Measurements from ENCODE around the gene NEK9. TPM values are rescaled to one million over a fixed set of nuclear protein-coding genes. Genes with fewer than 3 reads are reported as not detected.

NEK9 gene
- total RNA-seq, 4 donors from 2014 or later, result 47.1 to 66.1 (median 59.4) TPM

- TF ChIP-seq CTCF (IDR thresholded peaks at IDR 0.05; ENCODE audit: low read depth), result no peak
These were observed 7.8 kb upstream of the NEK9 start for GRCh38 chr14:75134644-75135043.

- no peak for TF ChIP-seq CTCF (IDR thresholded peaks at IDR 0.05; ENCODE audit: low read depth)
These were observed 6.7 kb upstream of the NEK9 start for GRCh38 chr14:75133597-75133996.

- no peak for TF ChIP-seq CTCF (IDR thresholded peaks at IDR 0.05; ENCODE audit: low read depth)
These were observed 5.7 kb upstream of the NEK9 start for GRCh38 chr14:75132382-75133086.

GRCh38 chr14:75128596-75128990, 1.7 kb upstream of the NEK9 start:
- no peak for TF ChIP-seq CTCF (IDR thresholded peaks at IDR 0.05; ENCODE audit: low read depth)

- TF ChIP-seq CTCF (IDR thresholded peaks at IDR 0.05; ENCODE audit: low read depth), result no peak
These were observed 1.2 kb upstream of the NEK9 start for GRCh38 chr14:75127903-75128595.

GRCh38 chr14:75126121-75126544, 715 bp downstream of the NEK9 start:
- no peak for TF ChIP-seq CTCF (IDR thresholded peaks at IDR 0.05; ENCODE audit: low read depth)

- TF ChIP-seq CTCF (IDR thresholded peaks at IDR 0.05; ENCODE audit: low read depth), result no peak
These were observed 1.2 kb downstream of the NEK9 start for GRCh38 chr14:75125617-75126016.

Data from subcutaneous adipose tissue (tissue), 4 donors.